Peyer's patch (tissue), 4 donors: ENCODE data around the gene DHX8. TPM values are rescaled to one million over a fixed set of nuclear protein-coding genes. Genes with fewer than 3 reads are reported as not detected.

ENCODE experiments used
- DNase-seq, 3 donors: peaks; one replicate each; pipeline ENCODE4 v3.0.0-alpha.2; 2017 to 2019
- H3K27ac ChIP-seq, 4 donors: fragments of 200-600 bp; sonication (generic); one replicate each; pipeline ENCODE4 v1.5.1; 2016 to 2019
- H3K27me3 ChIP-seq, 2 donors: fragments of 200-600 bp; sonication (generic); one replicate each; pipeline ENCODE4 v1.5.1; 2019
- H3K36me3 ChIP-seq, 3 donors: fragments of 200-600 bp; sonication (generic); one replicate each; pipeline ENCODE4 v1.5.1; 2016 to 2019
- H3K4me1 ChIP-seq, 4 donors: fragments of 200-600 bp; sonication (generic); one replicate each; pipeline ENCODE4 v1.5.1; 2016 to 2019
- H3K4me3 ChIP-seq, 4 donors: fragments of 200-600 bp; sonication (generic); 1 replicate in 3 of 4; 2 replicates in 1 of 4; pipeline ENCODE4 v1.5.1; 2016 to 2019; ENCODE audit warnings: mild to moderate bottlenecking in 1 of 4
- H3K9me3 ChIP-seq, 4 donors: fragments of 200-600 bp; sonication (generic); one replicate each; pipeline ENCODE4 v1.5.1; 2016 to 2019; ENCODE audit warnings: mild to moderate bottlenecking in 1 of 4
- CTCF ChIP-seq, 6 experiments: fragments of 450-650 bp in 4 of 6; fragments of 200-600 bp in 2 of 6; sonication (generic) in 1 of 6; IDR thresholded peaks; one replicate each; pipeline ENCODE4 v1.5.1; 2017 to 2019; ENCODE audit warnings: antibody characterized with exemption in 6 of 6, mild to moderate bottlenecking in 3 of 6, moderate library complexity in 1 of 6
- POLR2A ChIP-seq, 2 donors: fragments of 450-650 bp; IDR thresholded peaks; one replicate each; pipeline ENCODE4 v1.5.1; 2017; ENCODE audit warnings: antibody characterized with exemption in 2 of 2, mild to moderate bottlenecking in 2 of 2, moderate library complexity in 2 of 2
- total RNA-seq, 4 donors: library from RNA; depleted of rRNA; stranded (reverse); fragments of >200 nt; gene quantifications; one replicate each; pipeline ENCODE4 v1.1.0, GENCODE V29; 2016

DHX8 gene
- total RNA-seq, 4 donors from 2014 or later = 48.9 to 60.4 (median 54.0) TPM

GRCh38 chr17:43560461-43561427, 77.0 kb downstream of the DHX8 start:
- no peak overlapping the region for H3K4me3 ChIP-seq
- DNase-seq = no peak
- no peak overlapping the region for H3K27ac ChIP-seq
- peaks cover 0 to 23% (median 0%) of the 10 kb centered on the region in 4 donors for H3K4me1 ChIP-seq
- no peaks in the 10 kb centered on the region for H3K27me3 ChIP-seq
- no peaks in the 10 kb centered on the region for H3K36me3 ChIP-seq
- TF ChIP-seq POLR2A (IDR thresholded peaks at IDR 0.05) (no peak), CTCF (IDR thresholded peaks at IDR 0.05) (no peak)
- H3K9me3 ChIP-seq = no peaks in the 10 kb centered on the region

GRCh38 chr17:43562679-43563599, 79.2 kb downstream of the DHX8 start:
- no peak overlapping the region for H3K27ac ChIP-seq
- DNase-seq = no peak
- no peak overlapping the region for H3K4me3 ChIP-seq
- TF ChIP-seq POLR2A (IDR thresholded peaks at IDR 0.05) (no peak), CTCF (IDR thresholded peaks at IDR 0.05) (no peak)
- H3K4me1 ChIP-seq = peaks cover 0 to 16% (median 0%) of the 10 kb centered on the region in 4 donors
- H3K9me3 ChIP-seq = no peaks in the 10 kb centered on the region
- H3K27me3 ChIP-seq = no peaks in the 10 kb centered on the region
- no peaks in the 10 kb centered on the region for H3K36me3 ChIP-seq

DNA sequence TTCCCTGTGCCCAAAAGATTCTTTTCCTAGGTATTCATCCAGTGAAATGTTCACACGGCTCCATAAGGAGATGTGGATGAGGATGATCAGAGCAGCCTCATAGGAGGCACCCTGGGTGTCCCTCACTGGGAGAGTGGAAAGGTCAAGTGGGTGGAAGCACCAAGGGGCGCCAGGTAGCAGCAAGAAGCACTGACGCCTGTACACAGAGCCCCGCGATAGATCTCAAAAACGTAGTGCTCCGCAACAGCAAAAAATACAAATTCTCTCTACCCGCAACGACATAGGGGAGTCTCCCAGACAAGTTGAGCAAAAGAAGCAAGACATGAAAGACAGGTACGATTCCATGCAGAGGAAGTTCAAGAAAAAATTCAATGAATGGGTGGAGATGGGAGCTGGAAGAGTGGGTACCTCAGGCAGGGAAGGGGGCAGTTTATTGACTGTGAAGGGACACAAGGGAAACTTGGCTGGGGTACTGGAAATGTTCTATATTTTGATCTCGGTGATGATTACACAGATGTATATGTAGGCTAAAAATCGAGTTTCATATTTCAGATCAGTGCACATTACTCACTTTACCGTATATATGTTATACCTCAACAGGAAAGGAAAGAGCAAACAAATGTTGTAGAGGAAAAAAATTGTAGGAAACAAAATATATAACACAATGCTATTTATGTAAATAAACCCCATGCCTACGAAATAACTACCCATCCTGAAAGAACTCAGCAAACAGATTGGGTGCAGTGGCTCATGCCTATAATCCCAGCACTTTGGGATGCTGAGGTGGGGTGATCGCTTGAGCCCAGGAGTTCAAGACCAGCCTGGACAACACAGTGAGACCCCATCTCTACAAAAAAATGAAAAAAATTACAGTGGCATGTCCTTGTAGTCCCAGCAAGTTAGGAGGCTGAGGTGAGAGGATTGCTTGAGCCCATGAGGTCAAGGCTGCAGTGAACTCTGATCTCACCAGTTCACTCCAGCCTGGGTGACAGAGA, 80.1 kb downstream of the DHX8 start:
- no peaks in the 10 kb centered on the region for H3K36me3 ChIP-seq
- H3K27ac ChIP-seq = no peak overlapping the region
- TF ChIP-seq CTCF (IDR thresholded peaks at IDR 0.05) (no peak), POLR2A (IDR thresholded peaks at IDR 0.05) (no peak)
- H3K4me3 ChIP-seq = no peak overlapping the region
- peaks cover 0 to 16% (median 0%) of the 10 kb centered on the region in 4 donors for H3K4me1 ChIP-seq
- DNase-seq = no peak
- H3K27me3 ChIP-seq = no peaks in the 10 kb centered on the region
- no peaks in the 10 kb centered on the region for H3K9me3 ChIP-seq

- no peak overlapping the region for H3K27ac ChIP-seq
- H3K4me1 ChIP-seq = peaks cover 0 to 5% (median 0%) of the 10 kb centered on the region in 4 donors
These were observed 84.8 kb downstream of the DHX8 start for GRCh38 chr17:43568506-43569082.

More at GRCh38 chr17:43568506-43569082, 84.8 kb downstream of the DHX8 start:
- H3K36me3 ChIP-seq = no peaks in the 10 kb centered on the region
- no peak overlapping the region for H3K4me3 ChIP-seq
- TF ChIP-seq CTCF (IDR thresholded peaks at IDR 0.05) (no peak), POLR2A (IDR thresholded peaks at IDR 0.05) (no peak)
- H3K27me3 ChIP-seq = no peaks in the 10 kb centered on the region
- H3K9me3 ChIP-seq = no peaks in the 10 kb centered on the region
- no peak for DNase-seq
